Trophoblast cell (in vitro differentiated cells and primary cell): ENCODE results near the gene AFAP1L2.

ENCODE experiments used
- DNase-seq, 2 donors: peaks; one replicate each; pipeline ENCODE4 v3.0.0-alpha.2; 2016
- H2AFZ ChIP-seq: 2 replicates; pipeline ENCODE4 v1.6.1; 2013; ENCODE audit warnings: low read length, moderate library complexity, mild to moderate bottlenecking; ENCODE audit not compliant: insufficient read depth, poor library complexity
- H2AK5ac ChIP-seq: 2 replicates; pipeline ENCODE4 v1.6.1; 2013; ENCODE audit warnings: mild to moderate bottlenecking, low read length
- H2BK120ac ChIP-seq: 2 replicates; pipeline ENCODE4 v1.6.1; 2013; ENCODE audit warnings: low read length, mild to moderate bottlenecking, moderate library complexity; ENCODE audit not compliant: insufficient read depth, poor library complexity
- H2BK12ac ChIP-seq: 2 replicates; pipeline ENCODE4 v1.6.1; 2013; ENCODE audit warnings: mild to moderate bottlenecking, low read length, moderate library complexity
- H2BK5ac ChIP-seq: 2 replicates; pipeline ENCODE4 v1.6.1; 2013; ENCODE audit warnings: low read length, low read depth, moderate library complexity, mild to moderate bottlenecking; ENCODE audit not compliant: poor library complexity
- H3K14ac ChIP-seq: 2 replicates; pipeline ENCODE4 v1.6.1; 2013; ENCODE audit warnings: mild to moderate bottlenecking, low read length
- H3K18ac ChIP-seq: 2 replicates; pipeline ENCODE4 v1.6.1; 2013; ENCODE audit warnings: mild to moderate bottlenecking, low read length
- H3K23ac ChIP-seq: 2 replicates; pipeline ENCODE4 v1.6.1; 2013; ENCODE audit warnings: low read length
- H3K27ac ChIP-seq: 2 replicates; pipeline ENCODE4 v1.5.1; 2013; ENCODE audit warnings: low read depth, mild to moderate bottlenecking, inconsistent platforms, low read length, moderate library complexity
- H3K27me3 ChIP-seq: 2 replicates; pipeline ENCODE4 v1.6.1; 2013; ENCODE audit warnings: inconsistent platforms, mild to moderate bottlenecking, low read length, moderate library complexity; ENCODE audit not compliant: insufficient read depth
- H3K36me3 ChIP-seq, 2 experiments: 1 replicate in 1 of 2; 2 replicates in 1 of 2; pipeline ENCODE4 v1.6.1; 2013; ENCODE audit warnings: low read length in 2 of 2, mild to moderate bottlenecking in 2 of 2, moderate library complexity in 1 of 2; ENCODE audit not compliant: insufficient read depth in 2 of 2, control insufficient read depth in 1 of 2
- H3K4ac ChIP-seq: 2 replicates; pipeline ENCODE4 v1.6.1; 2013; ENCODE audit warnings: low read depth, mild to moderate bottlenecking, low read length, moderate library complexity
- H3K4me1 ChIP-seq, 2 experiments: 1 replicate in 1 of 2; 2 replicates in 1 of 2; pipeline ENCODE4 v1.6.1; 2013; ENCODE audit warnings: low read length in 2 of 2, mild to moderate bottlenecking in 2 of 2, moderate library complexity in 1 of 2; ENCODE audit not compliant: insufficient read depth in 2 of 2, control insufficient read depth in 1 of 2
- H3K4me2 ChIP-seq: 2 replicates; pipeline ENCODE4 v1.6.1; 2013; ENCODE audit warnings: inconsistent platforms, mild to moderate bottlenecking, low read length, moderate library complexity
- H3K4me3 ChIP-seq: 2 replicates; pipeline ENCODE4 v1.5.1; 2013; ENCODE audit warnings: mild to moderate bottlenecking, low read depth, low read length, inconsistent platforms
- H3K79me1 ChIP-seq: one replicate; pipeline ENCODE4 v1.6.1; 2013; ENCODE audit warnings: low read length
- H3K79me2 ChIP-seq: 2 replicates; pipeline ENCODE4 v1.6.1; 2013; ENCODE audit warnings: low read length, mild to moderate bottlenecking; ENCODE audit not compliant: control insufficient read depth, insufficient read depth, poor library complexity
- H3K9ac ChIP-seq: 2 replicates; pipeline ENCODE4 v1.6.1; 2013; ENCODE audit warnings: mild to moderate bottlenecking, low read length
- H3K9me3 ChIP-seq: 2 replicates; pipeline ENCODE4 v1.6.1; 2013; ENCODE audit warnings: low read depth, mild to moderate bottlenecking, control low read depth, inconsistent platforms, low read length; ENCODE audit not compliant: insufficient read depth
- H4K12ac ChIP-seq: 2 replicates; pipeline ENCODE4 v1.6.1; 2013; ENCODE audit warnings: low read depth, mild to moderate bottlenecking, low read length, moderate library complexity
- H4K8ac ChIP-seq: 2 replicates; pipeline ENCODE4 v1.6.1; 2013; ENCODE audit warnings: low read depth, mild to moderate bottlenecking, low read length, moderate library complexity
- H4K91ac ChIP-seq: one replicate; pipeline ENCODE4 v1.6.1; 2013; ENCODE audit warnings: low read depth, mild to moderate bottlenecking, low read length, moderate library complexity
- WGBS: extraction: QIAGEN DNeasy Blood & Tissue Kit; methylation state at CpG from one replicate; pipeline ENCODE4 v1.1.7; 2013; ENCODE audit warnings: missing lambda C conversion rate; ENCODE audit not compliant: insufficient read length, insufficient coverage; ENCODE audit errors: extremely low coverage; 5-methylcytosine and 5-hydroxymethylcytosine counted together

The AFAP1L2 gene

DNA sequence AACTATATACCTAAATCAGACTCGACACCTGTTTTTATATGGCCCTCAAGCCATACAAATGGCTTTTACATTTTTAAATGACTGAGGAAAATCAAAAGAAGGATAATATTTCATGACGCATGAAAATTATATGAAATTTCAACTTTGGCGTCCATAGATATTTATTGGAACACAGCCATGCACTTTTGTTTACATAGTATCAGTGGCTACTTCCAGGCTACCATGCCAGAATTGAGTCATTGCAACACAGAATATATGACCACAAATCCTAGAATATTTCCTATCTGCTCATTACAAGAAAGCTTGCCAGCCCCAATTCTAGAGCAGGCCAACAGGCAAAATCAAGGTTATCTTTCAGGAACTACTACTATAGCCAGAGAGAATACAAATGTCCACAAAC, 29.3 kb downstream of the AFAP1L2 start:
- no peak for DNase-seq
- Histone ChIP-seq H3K79me2 (peaks cover 12% of the 10 kb centered on the region), H3K18ac (no peak overlapping the region), H4K91ac (no peak overlapping the region), H3K36me3 (peaks cover 0 to 4% of the 10 kb centered on the region in 2 experiments), H3K9me3 (no peaks in the 10 kb centered on the region), H2BK120ac (no peak overlapping the region), H4K12ac (no peak overlapping the region), H3K79me1 (peaks cover 4% of the 10 kb centered on the region), H3K27ac (no peak overlapping the region), H3K14ac (no peak overlapping the region), H3K27me3 (no peaks in the 10 kb centered on the region), H3K23ac (no peak overlapping the region), H3K9ac (no peak overlapping the region), H3K4ac (no peak overlapping the region), H2BK12ac (no peak overlapping the region), H3K4me3 (no peak overlapping the region), H3K4me1 (peaks cover 33 to 36% of the 10 kb centered on the region in 2 experiments), H2AFZ (no peak overlapping the region), H4K8ac (no peak overlapping the region), H2BK5ac (no peak overlapping the region), H2AK5ac (no peak overlapping the region), H3K4me2 (no peak overlapping the region)
- whole genome bisulfite sequencing, result no CpG with 5 or more reads among the region's 3 CpGs

DNA sequence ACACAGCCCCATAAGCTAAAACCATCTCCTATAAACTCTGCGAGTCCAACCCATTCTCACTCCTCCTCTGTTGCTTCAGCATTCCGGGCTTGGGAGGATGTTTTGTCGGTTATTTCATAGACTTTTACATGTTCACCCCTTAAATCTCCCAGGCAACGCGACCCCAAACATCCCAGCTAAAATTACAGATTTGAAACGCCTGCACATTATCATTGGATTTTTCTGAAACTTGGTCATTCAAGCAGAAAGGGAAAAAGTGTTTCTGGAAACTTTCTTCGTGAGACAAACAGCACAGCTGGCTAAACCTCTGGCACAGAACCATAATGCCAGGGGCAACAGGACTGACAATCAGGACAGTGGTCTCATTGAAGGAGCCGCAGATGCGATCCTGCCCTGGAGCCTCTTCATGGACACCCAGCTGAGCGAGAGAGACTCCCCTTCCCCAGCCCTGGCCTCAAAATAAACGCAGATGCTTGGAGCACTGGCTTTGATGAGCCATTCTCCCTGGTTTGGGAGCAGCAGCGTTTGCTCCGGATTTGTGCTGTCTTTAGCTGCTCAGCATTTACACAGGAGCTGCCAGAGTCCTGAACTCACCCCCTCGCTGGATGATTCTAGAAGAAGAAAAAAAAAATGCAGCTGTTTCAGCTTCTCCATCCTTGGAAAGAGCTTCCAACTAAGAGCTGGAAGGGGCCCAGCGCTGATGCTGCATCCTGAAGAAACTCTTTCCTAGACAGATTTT, 30.1 kb downstream of the AFAP1L2 start:
- peaks cover 0 to 4% of the 10 kb centered on the region in 2 experiments for H3K36me3 ChIP-seq
- H3K23ac ChIP-seq, result no peak overlapping the region
- H4K12ac ChIP-seq, result no peak overlapping the region
- no peak overlapping the region for H3K18ac ChIP-seq
- H2BK120ac ChIP-seq, result peak overlapping the region; percentile 19
- H3K27ac ChIP-seq, result peak overlapping the region; percentile 43
- no peak overlapping the region for H4K91ac ChIP-seq
- no peak overlapping the region for H2BK12ac ChIP-seq
- no peak overlapping the region for H3K4me2 ChIP-seq
- peaks cover 4% of the 10 kb centered on the region for H3K79me1 ChIP-seq
- H3K14ac ChIP-seq, result peak overlapping the region; percentile 60
- H3K9me3 ChIP-seq, result no peaks in the 10 kb centered on the region
- no peak overlapping the region for H2AK5ac ChIP-seq
- no peak overlapping the region for H2AFZ ChIP-seq
- H2BK5ac ChIP-seq, result no peak overlapping the region
- H4K8ac ChIP-seq, result no peak overlapping the region
- WGBS, result no CpG with 5 or more reads among the region's 15 CpGs
- no peak overlapping the region for H3K9ac ChIP-seq
- DNase-seq, result no peak
- no peak overlapping the region for H3K4me3 ChIP-seq
- no peak overlapping the region for H3K4ac ChIP-seq
- H3K4me1 ChIP-seq, result peaks cover 34 to 35% of the 10 kb centered on the region in 2 experiments
- H3K27me3 ChIP-seq, result no peaks in the 10 kb centered on the region
- H3K79me2 ChIP-seq, result peaks cover 12% of the 10 kb centered on the region

DNA sequence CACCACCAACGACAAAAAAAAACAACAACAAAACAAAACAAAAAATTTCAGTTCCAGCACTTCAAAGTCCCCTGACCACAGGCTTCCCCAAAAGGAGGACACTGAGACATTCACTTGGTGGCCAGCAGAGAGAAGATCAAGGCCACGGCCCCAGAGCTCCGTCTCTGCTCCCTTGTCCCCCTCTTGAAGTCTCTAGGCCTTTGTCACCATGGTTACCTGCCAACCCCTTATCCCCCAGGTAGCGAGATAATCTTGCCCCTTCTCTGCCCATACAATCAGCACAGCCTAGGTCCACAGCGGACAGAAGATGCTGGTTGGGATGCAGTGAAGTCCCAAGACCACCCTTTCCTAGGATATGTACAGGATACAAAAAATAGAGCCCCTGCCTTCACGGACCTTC, 30.7 kb downstream of the AFAP1L2 start:
- no peak overlapping the region for H3K4me2 ChIP-seq
- no peak overlapping the region for H3K4me3 ChIP-seq
- H3K9ac ChIP-seq, result no peak overlapping the region
- H4K12ac ChIP-seq, result no peak overlapping the region
- H3K4ac ChIP-seq, result peak overlapping the region; percentile 34
- no CpG with 5 or more reads among the region's 6 CpGs for WGBS
- H3K27ac ChIP-seq, result no peak overlapping the region
- H4K91ac ChIP-seq, result no peak overlapping the region
- peaks cover 34 to 35% of the 10 kb centered on the region in 2 experiments for H3K4me1 ChIP-seq
- peaks cover 0 to 4% of the 10 kb centered on the region in 2 experiments for H3K36me3 ChIP-seq
- H3K79me1 ChIP-seq, result peaks cover 5% of the 10 kb centered on the region
- H3K18ac ChIP-seq, result peak overlapping the region; percentile 39
- no peak overlapping the region for H2AFZ ChIP-seq
- H3K27me3 ChIP-seq, result no peaks in the 10 kb centered on the region
- no peak overlapping the region for H4K8ac ChIP-seq
- no peak overlapping the region for H3K14ac ChIP-seq
- peaks cover 12% of the 10 kb centered on the region for H3K79me2 ChIP-seq
- no peak overlapping the region for H2BK5ac ChIP-seq
- H2BK120ac ChIP-seq, result no peak overlapping the region
- H2AK5ac ChIP-seq, result no peak overlapping the region
- H2BK12ac ChIP-seq, result peak overlapping the region; percentile 23
- H3K23ac ChIP-seq, result no peak overlapping the region
- no peak for DNase-seq
- H3K9me3 ChIP-seq, result no peaks in the 10 kb centered on the region

DNA sequence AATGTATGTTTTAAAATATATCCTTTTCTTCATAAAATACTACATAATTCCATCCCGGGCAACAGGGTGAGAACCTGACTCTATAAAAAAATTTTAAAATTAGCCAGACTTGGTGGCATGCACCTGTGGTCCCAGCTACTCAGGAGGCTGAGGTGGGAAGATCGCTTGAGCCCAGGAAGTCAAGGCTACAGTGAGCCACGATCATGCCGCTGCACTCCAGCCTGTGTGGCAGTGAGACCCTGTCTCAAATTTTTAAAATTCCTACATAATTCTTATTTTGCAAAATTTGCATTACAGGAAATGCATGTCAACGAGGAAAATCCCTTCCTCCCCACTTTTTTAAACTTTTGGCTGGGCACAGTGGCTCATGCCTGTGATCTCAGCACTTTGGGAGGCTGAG, 31.3 kb downstream of the AFAP1L2 start:
- H3K9me3 ChIP-seq, result no peaks in the 10 kb centered on the region
- no peak overlapping the region for H3K14ac ChIP-seq
- H2AK5ac ChIP-seq, result no peak overlapping the region
- peaks cover 38 to 40% of the 10 kb centered on the region in 2 experiments for H3K4me1 ChIP-seq
- H3K27me3 ChIP-seq, result no peaks in the 10 kb centered on the region
- H2BK12ac ChIP-seq, result no peak overlapping the region
- no peak overlapping the region for H2AFZ ChIP-seq
- peaks cover 9% of the 10 kb centered on the region for H3K79me1 ChIP-seq
- H2BK120ac ChIP-seq, result no peak overlapping the region
- no peak overlapping the region for H3K18ac ChIP-seq
- H3K4ac ChIP-seq, result no peak overlapping the region
- no peak overlapping the region for H3K9ac ChIP-seq
- no peak overlapping the region for H2BK5ac ChIP-seq
- no peak overlapping the region for H3K27ac ChIP-seq
- H4K12ac ChIP-seq, result no peak overlapping the region
- WGBS, result no CpG with 5 or more reads among the region's 5 CpGs
- H3K4me2 ChIP-seq, result no peak overlapping the region
- no peak overlapping the region for H3K4me3 ChIP-seq
- peaks cover 12% of the 10 kb centered on the region for H3K79me2 ChIP-seq
- no peak for DNase-seq
- no peak overlapping the region for H4K8ac ChIP-seq
- H3K36me3 ChIP-seq, result peaks cover 0 to 4% of the 10 kb centered on the region in 2 experiments
- H4K91ac ChIP-seq, result no peak overlapping the region
- H3K23ac ChIP-seq, result no peak overlapping the region
